ENCODE measurements around the gene SMURF1.

The SMURF1 gene

DNA sequence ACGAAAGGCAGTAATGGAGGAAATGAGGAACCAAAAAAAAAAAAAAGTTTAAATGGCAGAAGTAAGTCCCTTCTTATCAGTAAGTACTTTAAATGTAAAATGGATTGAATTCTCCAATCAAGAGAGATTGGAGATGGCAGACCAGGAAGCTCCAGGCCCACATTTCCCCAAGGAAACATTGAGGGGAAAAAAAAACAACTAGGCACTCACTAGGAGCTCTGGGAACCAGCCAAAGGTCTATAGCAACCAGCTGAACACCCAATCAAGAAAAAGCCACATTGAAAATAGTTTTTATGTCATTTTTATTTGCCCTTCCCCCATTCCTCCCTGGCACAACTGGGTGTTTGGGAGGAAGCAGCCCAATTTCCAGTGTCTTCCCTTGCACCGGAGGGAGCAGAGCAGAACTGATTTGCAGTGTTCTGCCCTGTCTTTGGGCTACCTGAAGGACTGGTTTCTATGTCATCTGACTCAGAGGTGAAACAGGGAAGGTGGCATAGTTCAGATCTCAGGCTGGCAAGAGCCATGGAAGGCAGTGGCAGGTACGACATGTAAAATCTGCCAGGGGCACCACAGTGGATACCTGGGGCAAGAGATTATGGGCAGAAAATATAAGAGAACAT is 121.9 kb downstream of the SMURF1 start:
- no peak for DNase-seq

GRCh38 chr7:99020413-99020715 is 123.5 kb downstream of the SMURF1 start:
- DNase-seq: no peak

DNA sequence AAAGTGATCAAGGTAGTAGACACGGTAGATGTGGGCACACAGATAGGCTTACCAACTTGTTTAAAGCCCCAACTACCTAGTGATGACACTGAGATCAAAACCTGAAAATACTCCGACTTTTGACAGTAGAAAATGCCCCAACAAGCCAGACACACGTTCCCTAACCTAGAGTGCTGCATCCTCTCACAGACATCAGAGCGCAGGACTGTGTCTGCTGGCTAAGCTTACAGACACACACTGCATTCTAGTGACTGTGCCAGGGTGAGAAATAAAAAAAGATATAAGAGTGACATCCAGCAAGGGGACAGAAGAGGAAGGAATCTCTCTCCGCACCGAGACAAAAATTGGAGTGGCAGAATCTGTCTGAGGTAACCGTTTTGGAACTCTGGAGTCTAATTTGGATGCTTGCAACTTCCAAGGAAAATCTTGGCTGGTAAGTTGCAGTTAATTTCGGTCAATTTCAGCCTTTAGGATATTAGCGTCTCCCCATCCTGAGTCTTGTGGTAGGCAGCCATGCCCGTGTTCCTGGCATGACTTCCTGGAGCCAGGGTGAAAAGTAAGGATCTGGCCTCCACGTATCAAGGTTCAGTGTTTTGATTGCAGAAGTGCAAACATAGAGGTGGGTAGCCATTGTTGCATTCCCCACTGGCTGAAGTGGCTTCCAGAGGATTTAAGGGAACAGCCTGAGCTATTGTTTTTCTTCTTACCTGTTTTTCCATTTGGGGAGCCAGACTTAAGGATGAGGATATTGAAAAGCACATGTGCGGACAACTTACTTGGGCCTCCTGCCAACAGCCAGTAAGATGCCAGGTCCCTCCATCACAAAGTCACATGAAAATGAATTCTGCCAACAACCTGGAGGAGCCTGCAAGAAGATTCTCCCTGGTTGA is 124.1 kb downstream of the SMURF1 start:
- no peak for DNase-seq

DNA sequence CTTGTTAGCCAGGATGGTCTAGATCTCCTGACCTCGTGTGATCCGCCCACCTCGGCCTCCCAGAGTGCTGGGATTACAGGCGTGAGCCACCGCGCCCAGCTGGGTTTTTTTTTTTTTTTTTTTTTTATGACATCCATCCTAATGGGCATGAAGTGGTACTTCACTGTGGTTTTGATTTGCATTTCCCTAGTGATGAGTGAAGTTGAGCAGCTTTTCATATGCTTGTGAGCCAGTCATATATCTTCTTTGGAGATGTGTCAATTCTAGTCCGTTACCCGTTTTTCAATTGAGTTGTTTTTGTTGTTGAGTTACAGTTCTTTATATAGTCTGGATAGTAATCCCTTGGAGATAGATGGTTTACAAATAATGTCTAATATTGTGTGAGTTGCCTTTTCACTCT is 127.7 kb downstream of the SMURF1 start:
- DNase-seq: no peak

GRCh38 chr7:99014113-99014985 is 129.6 kb downstream of the SMURF1 start:
- no peak for DNase-seq

- no peak for DNase-seq
These were observed 130.4 kb downstream of the SMURF1 start for GRCh38 chr7:99013266-99014112.

- DNase-seq: no peak
These were observed 131.2 kb downstream of the SMURF1 start for GRCh38 chr7:99012722-99013121.

DNA sequence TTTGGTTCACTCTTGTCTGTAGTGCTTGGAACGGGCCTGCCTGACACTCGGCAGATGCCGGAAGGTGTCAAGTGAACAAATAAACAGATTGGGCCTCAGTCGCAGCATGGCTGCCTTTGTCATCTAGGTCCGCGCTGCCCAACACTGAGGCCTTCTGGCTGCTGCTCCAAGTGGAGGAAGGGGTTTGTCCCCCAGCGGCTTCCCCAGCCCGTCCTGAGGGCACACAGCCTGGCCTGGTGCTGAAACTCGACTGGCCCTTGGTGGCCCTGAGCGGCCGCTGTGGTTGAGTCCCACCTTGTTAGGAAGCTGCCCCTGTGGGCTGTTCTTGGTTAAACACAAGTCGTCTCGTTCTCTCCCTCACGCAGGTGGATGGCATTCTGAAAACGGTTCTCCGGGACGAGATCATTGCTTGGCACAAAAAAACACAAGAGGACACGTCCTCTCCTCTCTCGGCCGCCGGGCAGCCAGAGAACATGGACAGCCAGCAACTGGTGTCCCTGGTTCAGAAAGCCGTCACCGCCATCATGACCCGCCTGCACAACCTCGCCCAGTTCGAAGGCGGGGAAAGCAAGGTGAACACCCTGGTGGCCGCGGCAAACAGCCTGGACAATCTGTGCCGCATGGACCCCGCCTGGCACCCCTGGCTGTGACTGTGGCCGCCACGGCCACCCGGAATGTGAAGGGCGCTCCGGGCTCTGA is 132.1 kb downstream of the SMURF1 start:
- DNase-seq: no peak

DNA sequence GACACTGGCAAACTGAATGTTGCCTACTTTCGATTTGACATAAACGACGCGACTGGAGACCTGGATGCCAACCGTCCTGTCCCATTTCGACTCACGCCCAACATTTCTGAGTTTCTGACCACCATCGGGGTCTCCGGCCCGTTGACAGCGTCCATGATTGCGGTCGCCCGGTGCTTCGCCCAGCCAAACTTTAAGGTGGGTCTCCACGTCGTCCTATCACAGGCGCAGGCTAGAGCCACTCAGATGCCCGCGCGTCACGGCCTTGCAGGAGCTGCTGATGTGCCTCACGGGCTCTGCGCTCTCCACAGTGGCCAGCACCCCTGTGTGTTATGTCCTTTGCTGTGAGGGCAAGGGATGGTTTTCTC is 132.6 kb downstream of the SMURF1 start:
- DNase-seq: no peak

GRCh38 chr7:99010281-99010680 is 133.6 kb downstream of the SMURF1 start:
- no peak for DNase-seq

- no peak for DNase-seq
These were observed 134.9 kb downstream of the SMURF1 start for GRCh38 chr7:99008921-99009530.

DNA sequence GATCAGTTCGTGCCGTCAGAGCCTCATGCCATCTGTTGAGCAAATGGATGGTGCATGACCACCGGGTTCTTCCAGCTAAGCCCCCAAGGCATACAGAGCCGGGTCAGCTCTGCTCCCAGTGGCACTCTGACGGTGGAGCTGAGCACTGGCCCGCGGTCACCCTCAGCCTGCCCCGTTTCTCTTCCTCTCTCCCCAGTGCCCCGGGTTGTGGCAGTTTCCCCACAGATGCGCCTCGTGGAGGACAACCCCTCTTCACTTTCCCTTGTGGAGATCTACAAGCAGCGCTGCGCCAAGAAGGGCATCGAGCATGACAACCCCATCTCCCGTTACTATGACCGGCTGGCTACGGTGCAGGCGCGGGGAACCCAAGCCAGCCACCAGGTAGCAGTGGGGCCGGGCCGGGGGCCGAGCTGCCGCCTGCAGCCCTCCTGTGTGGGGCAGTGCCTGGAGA is 135.7 kb downstream of the SMURF1 start:
- DNase-seq: no peak

DNA sequence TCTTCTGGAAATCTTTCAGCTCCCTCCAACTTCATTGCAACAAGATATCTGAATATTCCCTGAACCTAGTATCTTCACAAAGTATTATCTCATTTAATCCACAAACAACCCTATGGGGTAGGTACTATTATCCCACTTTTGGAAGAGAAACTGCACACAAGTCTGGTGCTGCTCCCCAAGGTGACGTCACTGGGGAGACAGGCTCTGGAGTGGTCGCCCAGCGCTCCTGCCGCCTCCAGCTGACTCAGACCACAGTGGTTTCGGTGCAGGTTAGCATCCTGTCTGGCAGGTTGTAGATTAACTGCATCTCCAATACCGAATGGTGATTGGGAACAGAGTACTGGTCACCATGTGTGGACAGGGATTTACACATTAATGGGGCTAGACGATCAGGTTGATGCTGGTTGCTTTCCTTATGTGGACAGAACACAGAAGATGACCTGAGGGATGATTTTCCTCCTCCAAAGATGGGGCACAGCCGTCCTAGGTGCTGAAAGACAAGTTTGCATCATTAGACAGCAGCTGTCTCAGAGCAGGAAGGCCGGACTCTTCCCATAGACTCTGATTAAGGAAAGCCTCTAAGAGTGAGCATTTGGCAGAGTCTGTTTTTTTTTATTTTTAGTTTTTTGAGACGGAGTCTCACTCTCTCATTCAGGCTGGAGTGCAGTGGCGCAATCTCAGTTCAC is 137.0 kb downstream of the SMURF1 start:
- DNase-seq: no peak

DNA sequence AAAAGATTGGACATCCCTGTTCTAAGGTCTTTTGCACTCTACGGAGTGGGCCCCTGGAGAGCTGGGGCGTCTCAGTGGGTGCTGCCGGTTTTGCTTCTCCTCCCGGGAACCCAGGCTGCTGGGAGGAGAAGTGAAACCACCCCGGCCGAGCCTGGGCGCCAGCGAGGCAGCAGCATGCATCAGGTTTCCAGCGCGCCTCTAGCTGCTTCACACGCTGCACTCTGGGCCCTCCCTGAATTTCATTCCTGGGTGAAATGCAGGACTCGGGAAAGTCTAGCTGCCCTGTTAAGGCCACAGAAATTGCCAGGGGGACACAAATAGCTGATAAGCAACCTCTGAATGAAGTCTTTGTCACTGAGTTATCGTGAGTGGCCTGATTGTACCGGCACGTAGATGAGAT is 138.1 kb downstream of the SMURF1 start:
- no peak for DNase-seq

- DNase-seq: no peak
These were observed 139.0 kb downstream of the SMURF1 start for GRCh38 chr7:99004781-99005500.

DNA sequence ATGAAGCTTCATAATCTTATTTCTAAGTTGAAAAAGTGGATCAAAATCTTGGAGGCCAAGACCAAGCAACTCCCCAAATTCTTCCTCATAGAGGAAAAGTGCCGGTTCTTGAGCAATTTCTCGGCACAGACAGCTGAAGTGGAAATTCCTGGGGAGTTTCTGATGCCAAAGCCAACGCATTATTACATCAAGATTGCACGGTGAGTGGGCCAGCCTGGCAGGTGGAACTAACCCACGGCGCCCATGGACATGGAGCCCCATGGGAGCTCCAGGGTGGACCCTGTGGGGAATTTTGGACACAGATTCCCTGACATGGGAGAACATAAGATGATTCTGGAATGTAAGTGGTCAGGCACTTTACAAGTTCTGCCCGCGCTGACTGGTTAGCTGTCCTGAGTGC is 139.7 kb downstream of the SMURF1 start:
- no peak for DNase-seq

DNA sequence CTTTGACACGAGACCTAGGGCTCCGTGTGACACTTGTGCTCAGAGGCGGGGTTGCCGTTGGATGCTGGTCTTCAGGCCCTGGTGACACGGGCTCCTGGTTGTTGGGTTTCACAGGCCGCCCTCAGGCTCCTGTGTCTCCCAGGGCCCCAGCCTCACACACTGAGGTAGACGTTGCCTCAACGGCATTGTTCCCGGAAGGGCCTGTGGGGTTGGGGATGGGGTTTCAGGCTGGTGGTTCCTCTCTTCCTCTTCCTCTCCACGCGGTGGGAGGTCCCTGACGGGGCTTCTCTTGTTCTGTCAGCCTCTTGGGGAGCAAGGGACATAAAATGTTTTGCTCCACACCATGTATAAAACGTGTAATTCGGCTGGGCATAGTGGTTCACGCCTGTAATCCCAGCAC is 140.5 kb downstream of the SMURF1 start:
- DNase-seq: no peak

DNA sequence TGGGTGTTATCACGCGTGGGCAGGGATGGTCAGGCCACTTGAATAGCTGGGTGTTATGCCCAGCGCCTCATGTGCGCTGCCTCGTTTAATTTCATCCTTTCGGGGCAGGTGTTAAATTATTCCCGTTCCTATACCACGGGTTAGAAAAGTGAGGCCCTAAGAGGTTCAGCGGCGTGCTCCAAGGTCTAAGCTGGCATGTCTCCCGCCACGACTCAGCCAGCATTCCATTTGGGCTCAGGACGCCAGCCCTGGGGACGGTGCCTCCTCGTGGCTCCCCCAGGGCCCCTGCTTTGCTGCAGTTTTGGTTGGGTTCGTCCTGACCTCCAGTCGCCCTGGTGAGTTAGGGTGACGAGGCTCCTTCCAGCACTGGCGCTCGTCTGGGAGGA is 141.1 kb downstream of the SMURF1 start:
- DNase-seq: no peak

DNA sequence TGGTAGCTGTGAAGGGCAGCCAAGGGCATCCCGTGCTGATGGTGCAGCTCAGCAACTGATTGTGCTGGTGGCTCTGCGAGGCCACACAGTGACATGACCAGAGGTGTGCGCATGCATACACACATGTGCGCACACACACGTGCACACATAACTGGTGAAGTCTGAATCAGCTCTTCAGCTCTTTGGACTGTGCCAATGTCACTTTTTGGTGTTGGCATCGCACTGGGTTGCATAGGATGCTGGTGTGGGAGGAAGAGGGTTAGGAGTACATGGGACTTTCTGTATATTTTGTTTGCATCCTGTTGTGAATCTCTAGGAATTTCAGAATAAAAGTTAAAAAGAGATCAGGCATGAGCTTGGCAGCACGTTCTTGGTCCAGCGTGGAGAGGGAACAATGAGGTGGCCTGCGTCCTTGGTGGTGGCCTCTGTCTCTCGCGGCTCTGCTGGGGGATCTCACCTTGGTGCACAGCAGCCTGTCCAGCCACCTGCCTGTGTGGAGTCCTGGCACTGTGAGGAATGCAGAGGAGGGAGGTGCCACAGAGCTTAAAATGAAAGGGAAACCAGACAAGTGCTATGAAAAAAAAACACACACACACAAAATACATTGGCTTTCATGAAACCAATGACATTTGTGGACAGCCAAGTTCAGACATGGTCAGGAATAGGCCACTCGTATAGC is 141.6 kb downstream of the SMURF1 start:
- DNase-seq: no peak

Measured in NCI-H2171 (cell line).